Embryonic facial prominence (tissue), 1 donor: ENCODE measurements around the gene MPPE1.
"Not testable (repeated sequence)": the region's sequence is repeated elsewhere in the genome, so short reads cannot be mapped to it uniquely, and the experiment has no call there.

Source experiments
- DNase-seq: peaks from one replicate; pipeline ENCODE4 v3.0.0-alpha.2; 2016; ENCODE audit errors: extremely low spot score

The MPPE1 gene

DNA sequence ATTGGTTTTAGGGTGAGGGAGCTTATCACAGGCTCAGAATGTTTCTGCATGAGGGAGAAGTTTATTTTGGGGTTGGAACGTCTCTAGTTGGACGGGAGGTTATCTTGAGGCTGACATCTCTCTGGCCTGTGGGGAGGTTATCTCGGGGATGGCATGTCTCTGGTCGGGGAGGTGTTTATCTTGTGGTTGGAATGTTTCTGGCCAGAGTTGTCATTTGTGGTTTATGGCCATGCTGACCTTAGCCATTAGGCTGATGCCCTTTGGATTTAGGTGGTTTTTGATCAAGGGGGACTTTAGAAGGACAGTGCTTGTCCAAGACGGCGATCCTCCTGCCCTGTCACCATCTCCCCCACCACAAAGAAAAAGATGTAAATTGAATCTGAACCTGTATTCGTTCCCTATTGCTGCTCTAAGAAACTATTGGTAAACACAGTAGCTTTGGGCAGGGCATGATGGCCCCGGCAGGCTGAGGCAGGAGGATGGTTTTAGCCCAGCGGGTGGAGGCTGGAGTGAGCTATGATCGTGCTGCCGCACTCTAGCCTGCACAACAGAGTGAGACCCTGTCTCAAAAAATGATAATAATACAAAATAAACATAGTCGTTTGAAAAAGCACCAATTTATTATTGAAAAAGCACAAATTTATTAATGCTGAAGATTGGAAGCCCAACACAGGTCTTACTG, 17.8 kb upstream of the MPPE1 start:
- DNase-seq = no peak

DNA sequence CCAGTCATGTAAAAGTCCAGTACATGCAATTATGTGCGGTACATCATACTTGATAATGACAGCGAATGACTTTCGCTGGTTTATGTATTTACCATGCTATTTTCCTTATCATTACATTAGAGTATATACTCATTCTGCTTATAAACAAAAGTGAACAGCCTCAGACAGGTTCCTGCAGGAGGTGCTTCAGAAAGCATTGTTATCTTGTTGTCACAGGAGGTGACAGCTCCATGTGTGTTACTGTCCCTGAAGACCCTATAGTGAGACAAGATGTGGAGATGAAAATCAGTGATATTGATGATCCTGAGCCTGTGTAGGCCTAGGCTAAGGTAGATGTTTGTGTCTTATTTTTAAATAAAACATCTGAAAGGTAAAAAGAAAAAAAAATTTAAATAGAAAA, 15.3 kb upstream of the MPPE1 start:
- no peak for DNase-seq

DNA sequence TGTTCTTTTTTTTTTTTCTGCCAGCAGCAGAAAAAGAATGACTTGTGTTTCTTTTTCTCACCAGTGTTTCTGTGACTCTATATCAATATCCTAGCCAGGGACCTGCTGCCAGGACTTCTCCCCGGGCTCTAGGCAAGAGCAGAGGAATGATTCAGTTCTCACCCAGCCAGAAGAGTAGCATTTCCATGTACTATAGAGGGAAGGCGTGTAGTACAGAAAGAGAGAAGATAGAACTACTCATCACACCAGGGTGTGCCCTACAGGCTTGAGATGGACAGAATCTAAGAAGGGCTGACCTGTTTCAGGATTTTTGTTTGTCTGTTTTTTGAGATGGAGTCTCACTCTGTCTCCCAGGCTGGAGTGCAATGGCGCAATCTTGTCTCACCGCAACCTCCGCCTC, 11.4 kb upstream of the MPPE1 start:
- DNase-seq = not testable (repeated sequence)

DNA sequence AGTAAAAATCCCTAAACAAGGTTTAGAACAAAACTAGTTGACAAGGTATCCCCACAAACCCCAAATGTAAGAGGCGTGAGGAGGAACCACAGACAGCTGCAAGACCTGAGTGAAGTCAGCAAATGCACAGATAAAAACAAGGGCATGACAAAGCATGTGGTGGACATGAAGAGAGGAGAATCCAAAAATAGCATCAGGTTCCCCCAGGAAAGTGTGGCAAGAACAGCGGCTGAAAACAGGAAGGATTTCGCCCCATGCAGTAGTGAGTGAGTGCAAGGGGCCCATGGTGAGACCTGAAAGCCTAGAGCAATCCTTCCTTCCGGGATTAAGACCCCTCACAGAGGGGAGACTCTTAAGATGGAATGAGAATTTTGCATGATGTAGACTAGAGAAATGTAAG, 8.8 kb upstream of the MPPE1 start:
- DNase-seq = not testable (repeated sequence)

- no peak for DNase-seq
Observed at GRCh38 chr18:11909591-11910026, 1.5 kb upstream of the MPPE1 start.

- DNase-seq = no peak
Observed at GRCh38 chr18:11909061-11909455, 941 bp upstream of the MPPE1 start.

DNA sequence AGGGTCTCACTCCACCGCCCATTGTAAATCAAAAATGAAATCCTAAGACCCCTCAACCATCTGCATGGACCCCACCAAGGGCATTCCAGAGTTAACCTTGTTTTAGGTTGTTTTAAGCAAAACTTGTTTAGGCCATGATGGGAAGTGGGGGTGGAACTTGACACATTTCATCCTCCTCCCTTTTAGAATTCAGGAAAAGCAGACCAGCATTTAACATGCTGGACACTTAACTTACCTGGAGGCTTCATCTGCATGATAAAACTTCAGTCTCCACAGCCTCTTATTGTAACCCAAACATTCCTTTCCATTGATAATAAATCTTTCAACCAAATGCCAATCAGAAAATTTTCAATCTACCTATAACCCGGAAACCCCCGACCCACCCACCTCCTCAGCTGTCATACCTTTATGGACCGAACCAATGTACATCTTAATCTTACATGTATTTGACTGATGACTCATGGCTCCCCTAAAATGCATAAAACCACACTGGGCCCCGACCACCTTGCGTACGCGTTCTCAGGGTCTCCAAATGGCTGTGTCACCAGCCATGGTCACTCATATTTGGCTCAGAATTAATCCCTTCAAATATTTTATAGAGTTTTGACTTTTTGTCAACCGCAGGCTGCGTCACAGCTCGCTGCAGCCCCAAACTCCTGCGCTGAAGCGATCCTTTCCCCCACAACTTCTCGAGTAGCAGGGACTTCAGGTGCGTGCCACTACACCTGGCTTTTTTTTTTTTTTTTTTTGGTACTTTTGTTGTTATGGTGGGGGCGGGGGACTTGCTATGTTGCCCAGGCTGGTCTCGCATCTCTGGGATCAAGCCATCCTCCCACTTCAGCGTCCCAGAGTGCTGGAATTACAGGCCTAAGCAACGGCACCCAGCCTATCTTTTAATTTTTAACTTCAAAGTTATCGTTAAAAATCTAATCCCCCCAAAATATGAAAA, 917 bp downstream of the MPPE1 start:
- no peak for DNase-seq

GRCh38 chr18:11906176-11906575, 1.9 kb downstream of the MPPE1 start:
- DNase-seq = no peak

DNA sequence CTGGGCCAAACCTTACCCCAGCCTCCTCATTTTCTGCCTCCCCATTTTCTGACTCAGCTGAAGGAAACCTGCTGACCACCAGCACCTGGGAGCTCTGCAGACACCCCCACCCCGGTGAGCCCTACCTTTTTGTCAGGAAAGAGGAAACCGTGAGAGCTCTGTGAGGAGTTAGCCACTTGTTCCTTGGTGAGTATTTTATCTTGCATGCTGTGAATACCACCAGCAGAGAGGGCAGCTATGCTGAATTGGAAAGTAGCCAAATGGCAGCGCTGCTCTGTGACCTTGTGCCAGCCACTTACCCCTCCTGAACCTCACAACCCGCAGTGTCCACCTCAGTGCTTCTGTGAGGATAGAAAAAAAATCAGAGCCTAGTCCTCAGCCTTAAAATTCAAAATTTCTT, 2.5 kb downstream of the MPPE1 start:
- DNase-seq = no peak

DNA sequence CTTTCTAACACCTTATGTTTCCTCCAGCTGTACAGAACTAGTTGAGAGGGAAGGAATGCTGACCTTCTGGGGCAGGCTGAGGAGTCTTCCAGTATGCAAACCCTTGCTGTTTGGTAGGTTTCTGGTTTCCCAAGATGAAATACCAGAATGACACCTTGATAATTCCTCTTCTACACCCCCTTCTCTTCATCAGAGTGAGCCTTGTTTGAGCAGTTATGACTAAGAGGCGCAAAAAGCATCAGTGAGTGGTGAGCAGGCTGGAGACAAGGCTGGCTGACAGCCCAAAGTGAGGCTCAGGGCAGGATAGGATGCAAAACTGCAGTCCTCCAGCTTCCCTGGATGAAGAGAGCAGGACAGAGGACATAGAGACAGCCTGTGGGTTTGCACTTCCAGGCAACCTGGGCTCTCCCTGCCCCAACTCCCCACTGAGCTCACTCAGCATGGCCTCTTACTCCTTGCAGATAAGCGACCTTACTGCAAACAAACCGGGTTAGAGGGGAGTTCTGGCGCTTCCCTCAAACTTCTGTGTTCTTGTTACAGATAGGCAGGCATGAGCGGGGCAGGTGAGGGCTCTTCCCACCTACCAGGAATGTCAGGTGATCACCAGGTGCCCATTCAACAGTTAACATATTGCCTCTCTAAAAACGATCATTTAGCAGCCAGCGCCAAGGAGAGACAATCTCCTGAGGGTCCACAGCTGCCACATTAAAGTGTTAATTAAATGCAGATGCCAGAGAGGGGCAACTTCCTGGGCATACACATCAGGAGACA, 5.4 kb downstream of the MPPE1 start:
- no peak for DNase-seq

DNA sequence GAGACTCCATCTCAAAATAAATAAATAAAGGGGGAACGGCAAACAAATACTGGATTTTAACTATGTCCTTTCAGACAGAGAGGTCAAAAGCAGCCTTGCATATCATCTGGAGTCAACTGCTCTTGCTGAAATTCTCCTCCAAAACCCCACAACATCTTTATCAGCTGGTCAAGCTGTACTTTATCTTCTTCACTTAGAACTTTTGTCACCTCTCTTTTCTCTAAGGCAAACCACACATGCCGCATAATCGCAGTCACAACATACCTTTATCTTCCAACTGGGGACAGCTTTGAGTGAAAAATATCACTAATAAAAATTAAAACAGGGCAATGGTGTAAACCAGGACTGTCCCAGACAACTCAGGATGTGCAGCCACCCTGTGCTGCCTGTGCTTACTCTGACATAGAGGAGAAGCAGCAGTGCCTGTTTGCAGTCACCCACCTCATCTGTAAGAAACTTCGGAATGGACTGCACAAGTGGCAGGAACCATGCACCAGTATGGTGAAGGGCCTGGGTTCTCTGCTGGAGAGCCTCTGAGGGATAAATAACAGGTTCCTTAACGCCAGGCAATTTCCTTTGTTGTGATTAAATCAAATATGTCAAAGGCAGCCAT, 6.2 kb downstream of the MPPE1 start:
- DNase-seq = no peak

DNA sequence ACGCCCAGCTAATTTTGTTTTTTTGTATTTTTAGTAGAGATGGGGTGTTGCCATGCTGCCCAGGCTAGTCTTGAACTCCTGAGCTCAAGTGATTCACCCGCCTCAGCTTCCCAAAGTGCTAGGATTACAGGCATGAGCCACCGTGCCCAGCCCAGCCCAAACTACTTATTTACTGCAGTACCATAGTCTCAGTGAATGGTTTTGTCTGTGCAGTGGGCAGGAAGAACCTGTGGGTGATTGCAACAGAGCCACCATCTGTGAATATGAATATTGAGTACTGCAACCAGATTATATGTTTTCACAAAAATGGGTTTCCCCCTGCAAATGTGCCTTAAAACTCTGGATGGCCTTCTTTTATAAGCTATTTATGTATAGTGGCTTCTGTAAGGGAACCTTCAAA, 9.1 kb downstream of the MPPE1 start:
- DNase-seq = no peak

- no peak for DNase-seq
Observed at GRCh38 chr18:11897781-11898180, 10.3 kb downstream of the MPPE1 start.

GRCh38 chr18:11892438-11892837, 15.7 kb downstream of the MPPE1 start:
- DNase-seq = not testable (repeated sequence)

GRCh38 chr18:11891737-11892136, 16.4 kb downstream of the MPPE1 start:
- no peak for DNase-seq

GRCh38 chr18:11889284-11889683, 18.8 kb downstream of the MPPE1 start:
- DNase-seq = no peak

- no peak for DNase-seq
Observed at GRCh38 chr18:11888726-11889125, 19.4 kb downstream of the MPPE1 start.

DNA sequence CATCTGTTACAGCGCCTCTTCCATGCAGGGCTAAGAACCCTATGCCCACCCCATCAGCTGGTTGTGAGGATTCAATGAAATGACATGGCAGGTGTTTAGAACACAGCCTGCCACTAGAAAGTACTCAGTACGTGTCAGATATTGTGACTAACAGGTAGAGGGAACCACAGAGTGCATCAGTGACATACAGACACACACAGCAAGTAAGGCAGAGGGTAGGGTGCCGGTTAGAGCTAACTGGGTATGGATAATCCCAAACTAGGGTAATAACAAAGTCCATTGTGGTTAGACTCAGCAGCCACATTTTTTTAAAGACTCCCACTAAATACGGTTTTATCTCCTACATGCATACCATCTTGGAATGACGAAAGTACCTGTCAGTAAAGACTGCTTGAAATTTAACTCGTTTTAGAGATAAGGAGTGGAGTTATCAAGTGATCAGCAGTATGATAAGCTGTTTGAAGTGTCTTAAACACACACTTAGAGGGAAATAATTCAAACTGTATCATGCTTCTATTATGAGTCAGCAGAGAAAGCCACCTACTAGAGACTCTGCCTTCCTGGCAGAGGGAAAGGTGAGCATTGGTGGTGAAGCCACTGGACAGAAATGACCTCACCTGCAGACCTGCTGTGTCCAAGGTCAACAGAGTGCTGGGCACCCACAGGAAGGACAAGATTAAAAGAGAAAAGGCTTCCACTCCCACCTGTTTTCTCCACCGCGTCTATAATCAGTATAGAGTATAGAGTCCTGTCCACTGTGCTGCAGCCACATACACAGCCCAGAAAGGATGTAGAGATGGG, 20.6 kb downstream of the MPPE1 start:
- DNase-seq = no peak

DNA sequence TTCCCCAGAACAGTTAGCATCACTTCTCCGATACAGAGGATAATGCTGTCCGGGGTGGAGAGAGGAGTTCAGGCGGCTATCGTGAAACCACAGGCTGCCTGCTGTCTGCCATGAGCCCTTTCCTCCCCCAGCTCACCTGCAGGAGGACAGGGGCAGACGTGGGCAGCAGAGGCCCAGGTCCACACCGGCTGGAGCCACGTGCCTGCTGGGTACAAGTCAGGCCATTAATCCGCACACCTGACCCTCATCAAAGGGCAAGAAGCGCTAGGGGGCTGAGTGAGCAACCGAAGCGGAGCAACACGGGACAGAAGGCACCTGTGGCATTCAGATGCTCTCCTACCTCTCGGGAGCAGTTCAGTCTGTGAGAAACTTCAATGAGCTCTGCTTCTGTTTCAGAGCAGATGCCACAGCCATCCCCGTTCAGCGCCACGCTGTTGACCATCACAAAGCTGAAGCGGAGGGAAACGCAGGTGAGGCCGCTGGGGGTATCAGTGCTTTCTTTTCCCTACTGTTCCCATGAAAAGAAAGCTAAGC, 21.5 kb downstream of the MPPE1 start:
- no peak for DNase-seq

DNA sequence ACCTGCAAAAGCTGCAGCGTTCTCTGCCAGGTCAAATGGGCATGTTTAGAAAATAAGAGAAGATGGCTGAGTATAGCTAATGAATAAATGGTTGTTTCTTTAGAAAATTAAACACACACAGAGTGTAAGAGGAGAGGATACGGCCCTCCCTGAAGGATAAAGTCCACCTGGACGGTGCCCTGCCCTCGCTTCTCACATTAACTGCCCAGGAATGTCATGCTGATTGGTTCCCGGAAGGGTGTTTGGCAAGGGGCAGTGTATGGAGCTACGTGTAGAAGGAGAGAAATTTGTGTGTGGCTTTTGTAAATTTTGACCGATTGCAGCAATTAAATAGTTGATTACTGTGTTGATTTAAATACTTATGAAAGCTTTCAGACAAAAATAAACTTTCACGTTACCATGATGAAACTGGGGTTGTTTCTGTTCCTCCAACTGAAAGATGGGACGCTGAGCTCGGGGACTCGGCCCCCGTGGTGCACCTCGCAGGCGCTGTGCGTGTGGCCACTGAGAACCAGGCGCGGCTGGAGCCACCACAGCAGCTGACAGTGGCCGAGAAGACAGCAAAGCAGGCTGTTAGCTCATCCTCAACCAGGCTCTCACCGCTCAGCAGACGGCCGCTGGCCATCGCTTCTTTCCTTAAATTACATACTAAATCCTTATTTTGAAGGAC, 22.7 kb downstream of the MPPE1 start:
- DNase-seq = no peak
